Gastroesophageal sphincter (tissue), 4 donors: ENCODE data around the gene TMEFF2. TPM values are rescaled to one million over a fixed set of nuclear protein-coding genes. Genes with fewer than 3 reads are reported as not detected.

Experiments used
- ATAC-seq: fragments of 150-250 bp; one replicate; pipeline ENCODE4 v1.9.1; 2016; ENCODE audit warnings: mild to moderate bottlenecking, moderate library complexity
- H3K27ac ChIP-seq, 4 donors: fragments of 200-600 bp; sonication (generic) in 3 of 4; 1 replicate in 3 of 4; 2 replicates in 1 of 4; pipeline ENCODE4 v1.5.1; 2016 to 2019
- H3K27me3 ChIP-seq: fragments of 200-600 bp; sonication (generic); one replicate; pipeline ENCODE4 v1.5.1; 2019
- H3K36me3 ChIP-seq, 2 donors: fragments of 200-600 bp; sonication (generic); one replicate each; pipeline ENCODE4 v1.5.1; 2019; ENCODE audit warnings: control low read depth in 1 of 2
- H3K4me1 ChIP-seq, 3 donors: fragments of 200-600 bp; sonication (generic); 1 replicate in 2 of 3; 2 replicates in 1 of 3; pipeline ENCODE4 v1.5.1; 2016 to 2019; ENCODE audit warnings: control low read depth in 2 of 3
- H3K4me3 ChIP-seq, 2 donors: fragments of 200-600 bp; sonication (generic); one replicate each; pipeline ENCODE4 v1.5.1; 2019; ENCODE audit warnings: mild to moderate bottlenecking in 1 of 2, moderate library complexity in 1 of 2
- H3K9me3 ChIP-seq, 3 donors: fragments of 200-600 bp; sonication (generic); one replicate each; pipeline ENCODE4 v1.5.1; 2017 to 2019; ENCODE audit warnings: control low read depth in 2 of 3
- CTCF ChIP-seq, 4 experiments: fragments of 200-600 bp in 2 of 4; fragments of 450-650 bp in 2 of 4; sonication (generic) in 1 of 4; IDR thresholded peaks; one replicate each; pipeline ENCODE4 v1.5.1; 2017 to 2019; ENCODE audit warnings: antibody characterized with exemption in 4 of 4, mild to moderate bottlenecking in 2 of 4, moderate library complexity in 2 of 4
- EP300 ChIP-seq: sonication (generic); formaldehyde crosslinking; IDR thresholded peaks from one replicate; pipeline ENCODE4 v1.6.1; 2017; ENCODE audit warnings: antibody characterized with exemption, mild to moderate bottlenecking
- POLR2A ChIP-seq, 2 donors: fragments of 450-650 bp; IDR thresholded peaks; one replicate each; pipeline ENCODE4 v1.6.1; 2017; ENCODE audit warnings: antibody characterized with exemption in 2 of 2, mild to moderate bottlenecking in 2 of 2, moderate library complexity in 1 of 2
- POLR2AphosphoS5 ChIP-seq: sonication (generic); formaldehyde crosslinking; IDR thresholded peaks from one replicate; pipeline ENCODE4 v1.6.1; 2017; ENCODE audit warnings: antibody characterized with exemption
- WGBS, 2 donors: methylation state at CpG; one replicate each; pipeline ENCODE4 v1.1.5; 2018; ENCODE audit warnings: low coverage in 1 of 2; 5-methylcytosine and 5-hydroxymethylcytosine counted together
- total RNA-seq, 4 donors: library from RNA; depleted of rRNA; stranded (reverse); fragments of >200 nt; gene quantifications; one replicate each; pipeline ENCODE4 v1.1.0, GENCODE V29; 2016

Gene TMEFF2
- total RNA-seq, 4 donors from 2014 or later, result 0.42 to 3.0 (median 0.83) TPM

DNA sequence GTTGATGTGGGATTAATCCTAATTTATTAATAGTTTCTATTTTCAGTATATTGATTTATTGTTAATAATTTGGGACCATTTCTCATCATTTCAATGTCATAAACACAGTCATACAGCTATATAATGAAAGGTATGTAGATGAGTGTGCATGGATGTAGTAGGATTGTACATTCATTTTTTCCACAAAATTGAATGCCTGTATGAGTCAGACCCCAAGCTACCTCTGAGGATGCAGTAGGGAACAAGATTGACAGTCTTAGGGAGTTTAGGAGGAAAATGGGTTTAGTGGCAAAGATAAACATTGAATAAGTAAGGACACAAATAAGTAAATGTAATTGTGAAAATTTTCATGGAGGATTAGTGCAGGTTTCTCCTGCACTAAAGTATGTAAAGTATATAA lies 14.1 kb upstream of the TMEFF2 start:
- Histone ChIP-seq H3K27ac (no peak overlapping the region), H3K36me3 (no peaks in the 10 kb centered on the region), H3K9me3 (no peaks in the 10 kb centered on the region), H3K27me3 (no peaks in the 10 kb centered on the region), H3K4me3 (no peak overlapping the region), H3K4me1 (no peaks in the 10 kb centered on the region)
- TF ChIP-seq CTCF (IDR thresholded peaks at IDR 0.05), result no peak
- no peak for TF ChIP-seq POLR2AphosphoS5
- TF ChIP-seq EP300, result no peak
- no peak for TF ChIP-seq POLR2A (IDR thresholded peaks at IDR 0.05)
- no peak for ATAC-seq

- no peak for ATAC-seq
- H3K27me3 ChIP-seq, result peaks cover 4% of the 10 kb centered on the region
- no peaks in the 10 kb centered on the region for H3K4me1 ChIP-seq
- H3K27ac ChIP-seq, result no peak overlapping the region
- no peak overlapping the region for H3K4me3 ChIP-seq
- H3K9me3 ChIP-seq, result no peaks in the 10 kb centered on the region
- WGBS, 2 donors, result 58 to 71% methylated on average over 9 of the region's 9 CpGs
- no peaks in the 10 kb centered on the region for H3K36me3 ChIP-seq
- TF ChIP-seq EP300 (no peak), POLR2AphosphoS5 (no peak), CTCF (IDR thresholded peaks at IDR 0.05) (no peak), POLR2A (IDR thresholded peaks at IDR 0.05) (no peak)
Observed at GRCh38 chr2:192206399-192206798, 11.7 kb upstream of the TMEFF2 start.

- Histone ChIP-seq H3K27ac (no peak overlapping the region), H3K4me3 (no peak overlapping the region), H3K36me3 (no peaks in the 10 kb centered on the region), H3K27me3 (peaks cover 22% of the 10 kb centered on the region), H3K9me3 (no peaks in the 10 kb centered on the region), H3K4me1 (no peaks in the 10 kb centered on the region)
- TF ChIP-seq EP300 (no peak), CTCF (IDR thresholded peaks at IDR 0.05) (no peak), POLR2A (IDR thresholded peaks at IDR 0.05) (no peak), POLR2AphosphoS5 (no peak)
- WGBS, 2 donors, result 55 to 58% methylated on average over 1 of the region's 1 CpG
- no peak for ATAC-seq
Observed at GRCh38 chr2:192203876-192204275, 9.1 kb upstream of the TMEFF2 start.

DNA sequence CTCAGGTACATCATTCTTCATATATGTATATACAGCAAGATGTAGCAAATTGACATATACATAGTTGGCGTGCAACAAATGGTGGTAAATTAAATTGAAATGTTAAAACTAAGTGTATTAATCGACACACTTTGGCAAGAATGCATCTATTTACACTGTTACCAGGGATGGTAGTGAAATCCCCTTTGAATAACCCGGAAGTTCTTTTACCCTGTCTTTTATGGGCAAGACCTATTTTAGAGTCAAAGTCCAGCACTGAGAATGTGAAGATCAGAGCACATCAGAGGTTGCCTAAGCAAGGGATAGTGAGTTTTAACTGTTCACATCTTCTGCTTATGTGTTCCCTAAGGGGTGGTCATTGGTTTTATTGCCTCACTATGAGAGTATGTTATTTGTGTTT lies 7.6 kb upstream of the TMEFF2 start:
- Histone ChIP-seq H3K27me3 (peaks cover 36% of the 10 kb centered on the region), H3K9me3 (no peaks in the 10 kb centered on the region), H3K36me3 (no peaks in the 10 kb centered on the region), H3K27ac (no peak overlapping the region), H3K4me3 (no peak overlapping the region), H3K4me1 (no peaks in the 10 kb centered on the region)
- no peak for ATAC-seq
- no peak for TF ChIP-seq CTCF (IDR thresholded peaks at IDR 0.05)
- TF ChIP-seq POLR2AphosphoS5, result no peak
- no peak for TF ChIP-seq POLR2A (IDR thresholded peaks at IDR 0.05)
- TF ChIP-seq EP300, result no peak
- WGBS, 2 donors, result 100% methylated on average over 3 of the region's 3 CpGs

GRCh38 chr2:192201116-192201515 lies 6.4 kb upstream of the TMEFF2 start:
- WGBS, 2 donors, result 100% methylated on average over 1 of the region's 1 CpG
- ATAC-seq, result no peak

More at GRCh38 chr2:192201116-192201515, 6.4 kb upstream of the TMEFF2 start:
- TF ChIP-seq CTCF (IDR thresholded peaks at IDR 0.05) (no peak), POLR2A (IDR thresholded peaks at IDR 0.05) (no peak), EP300 (no peak), POLR2AphosphoS5 (no peak)
- Histone ChIP-seq H3K4me1 (peaks cover 0 to 8% (median 4%) of the 10 kb centered on the region in 3 donors), H3K9me3 (no peaks in the 10 kb centered on the region), H3K27me3 (peaks cover 49% of the 10 kb centered on the region), H3K27ac (no peak overlapping the region), H3K36me3 (no peaks in the 10 kb centered on the region), H3K4me3 (no peak overlapping the region)
